DOHH2 (cell line): ENCODE data around the gene CZIB.

Experiments used
- H3F3A ChIP-seq: fragments of 200-600 bp; sonication (generic), shearing (Covaris generic); 2 replicates; pipeline ENCODE4 v1.6.0; 2016; ENCODE audit warnings: antibody characterized with exemption, mild to moderate bottlenecking; ENCODE audit not compliant: control insufficient read depth, insufficient read depth
- H3K27ac ChIP-seq: fragments of 200-600 bp; sonication (generic); 2 replicates; pipeline ENCODE4 v1.5.1; 2014; ENCODE audit warnings: low read depth, mild to moderate bottlenecking, low read length, moderate library complexity
- H3K27me3 ChIP-seq: fragments of 200-600 bp; sonication (generic); 2 replicates; pipeline ENCODE4 v1.6.1; 2014; ENCODE audit warnings: mild to moderate bottlenecking, low read length, mixed read lengths; ENCODE audit not compliant: control insufficient read depth
- H3K36me3 ChIP-seq: fragments of 200-600 bp; sonication (generic); 2 replicates; pipeline ENCODE4 v1.6.1; 2014; ENCODE audit warnings: mild to moderate bottlenecking, low read length, moderate library complexity, mixed read lengths; ENCODE audit not compliant: control insufficient read depth
- H3K4me1 ChIP-seq: fragments of 200-600 bp; sonication (generic); 2 replicates; pipeline ENCODE4 v1.6.1; 2014; ENCODE audit warnings: mild to moderate bottlenecking, low read length, mixed read lengths; ENCODE audit not compliant: control insufficient read depth
- H3K4me2 ChIP-seq: fragments of 200-600 bp; sonication (generic); 2 replicates; pipeline ENCODE4 v1.6.0; 2014; ENCODE audit warnings: mild to moderate bottlenecking, low read length, moderate library complexity
- H3K4me3 ChIP-seq: fragments of 200-600 bp; sonication (generic); 2 replicates; pipeline ENCODE4 v1.5.1; 2014; ENCODE audit warnings: mild to moderate bottlenecking, low read length, mixed read lengths
- H3K79me2 ChIP-seq: fragments of 200-600 bp; sonication (generic); 2 replicates; pipeline ENCODE4 v1.6.1; 2014; ENCODE audit warnings: mild to moderate bottlenecking, low read length, mixed read lengths; ENCODE audit not compliant: control insufficient read depth
- H3K9me2 ChIP-seq: fragments of 200-600 bp; sonication (generic); replicated peaks from 2 replicates; pipeline ENCODE4 v1.6.1; 2014; ENCODE audit warnings: mild to moderate bottlenecking, low read length, mixed read lengths; ENCODE audit not compliant: control insufficient read depth
- H3K9me3 ChIP-seq: fragments of 200-600 bp; sonication (generic); 2 replicates; pipeline ENCODE4 v1.6.1; 2014; ENCODE audit warnings: antibody characterized with exemption, low read length, mixed read lengths; ENCODE audit not compliant: control insufficient read depth, insufficient read depth
- H4K20me1 ChIP-seq: fragments of 200-600 bp; sonication (generic); 2 replicates; pipeline ENCODE4 v1.6.0; 2014; ENCODE audit warnings: low read depth, mild to moderate bottlenecking, antibody characterized with exemption, low read length, moderate library complexity; ENCODE audit not compliant: control insufficient read depth, insufficient read depth
- CTCF ChIP-seq: fragments of 200-600 bp; sonication (generic); IDR thresholded peaks from one replicate; pipeline ENCODE4 v1.5.1; 2014; ENCODE audit warnings: antibody characterized with exemption, mild to moderate bottlenecking, low read depth, low read length; ENCODE audit not compliant: poor library complexity, severe bottlenecking
- EZH2phosphoT487 ChIP-seq: fragments of 200-600 bp; sonication (generic); IDR thresholded peaks from 2 replicates; pipeline ENCODE4 v1.6.1; 2017; ENCODE audit warnings: borderline replicate concordance, mild to moderate bottlenecking, antibody characterized with exemption, low read length, moderate library complexity, mixed read lengths

The CZIB gene

GRCh38 chr1:53246261-53247134 lies 26.1 kb upstream of the CZIB start:
- no peaks in the 10 kb centered on the region for H3K27me3 ChIP-seq
- H3K4me1 ChIP-seq: peaks cover 29% of the 10 kb centered on the region
- H3K79me2 ChIP-seq: no peaks in the 10 kb centered on the region
- H3F3A ChIP-seq: peaks cover 4% of the 10 kb centered on the region
- no peaks in the 10 kb centered on the region for H3K9me2 ChIP-seq
- no peaks in the 10 kb centered on the region for H4K20me1 ChIP-seq
- peak overlapping the region; percentile 27 for H3K4me3 ChIP-seq
- TF ChIP-seq EZH2phosphoT487: no peak
- TF ChIP-seq CTCF: no peak
- no peaks in the 10 kb centered on the region for H3K9me3 ChIP-seq
- peaks cover 68% of the 10 kb centered on the region for H3K36me3 ChIP-seq
- peak overlapping the region; percentile 46 for H3K27ac ChIP-seq
- H3K4me2 ChIP-seq: peak overlapping the region; percentile 63

- Histone ChIP-seq H3K36me3 (peaks cover 46% of the 10 kb centered on the region), H3K79me2 (no peaks in the 10 kb centered on the region), H3K9me3 (no peaks in the 10 kb centered on the region), H3K4me1 (peaks cover 31% of the 10 kb centered on the region), H3K4me3 (no peak overlapping the region), H3F3A (peaks cover 14% of the 10 kb centered on the region), H4K20me1 (no peaks in the 10 kb centered on the region), H3K27ac (no peak overlapping the region), H3K9me2 (no peaks in the 10 kb centered on the region), H3K4me2 (no peak overlapping the region), H3K27me3 (no peaks in the 10 kb centered on the region)
- TF ChIP-seq CTCF: no peak
- TF ChIP-seq EZH2phosphoT487: no peak
These were observed 23.7 kb upstream of the CZIB start for GRCh38 chr1:53244141-53244540.

- Histone ChIP-seq H4K20me1 (peaks cover 6% of the 10 kb centered on the region; the same call in 1 of the 2 replicates), H3K9me3 (no peaks in the 10 kb centered on the region), H3K27ac (no peak overlapping the region), H3K4me3 (no peak overlapping the region), H3K79me2 (peaks cover 14% of the 10 kb centered on the region), H3K4me2 (no peak overlapping the region), H3F3A (peaks cover 14% of the 10 kb centered on the region), H3K36me3 (peaks cover 38% of the 10 kb centered on the region), H3K4me1 (peaks cover 28% of the 10 kb centered on the region), H3K9me2 (no peaks in the 10 kb centered on the region), H3K27me3 (no peaks in the 10 kb centered on the region)
- TF ChIP-seq EZH2phosphoT487 (no peak), CTCF (no peak)
These were observed 21.9 kb upstream of the CZIB start for GRCh38 chr1:53242381-53242780.
